Measurements from ENCODE around the gene CLDN6. TPM values are rescaled to one million over a fixed set of nuclear protein-coding genes. Genes with fewer than 3 reads are reported as not detected.

Gene CLDN6
- total RNA-seq, 1 donor, result under 0.01 TPM

DNA sequence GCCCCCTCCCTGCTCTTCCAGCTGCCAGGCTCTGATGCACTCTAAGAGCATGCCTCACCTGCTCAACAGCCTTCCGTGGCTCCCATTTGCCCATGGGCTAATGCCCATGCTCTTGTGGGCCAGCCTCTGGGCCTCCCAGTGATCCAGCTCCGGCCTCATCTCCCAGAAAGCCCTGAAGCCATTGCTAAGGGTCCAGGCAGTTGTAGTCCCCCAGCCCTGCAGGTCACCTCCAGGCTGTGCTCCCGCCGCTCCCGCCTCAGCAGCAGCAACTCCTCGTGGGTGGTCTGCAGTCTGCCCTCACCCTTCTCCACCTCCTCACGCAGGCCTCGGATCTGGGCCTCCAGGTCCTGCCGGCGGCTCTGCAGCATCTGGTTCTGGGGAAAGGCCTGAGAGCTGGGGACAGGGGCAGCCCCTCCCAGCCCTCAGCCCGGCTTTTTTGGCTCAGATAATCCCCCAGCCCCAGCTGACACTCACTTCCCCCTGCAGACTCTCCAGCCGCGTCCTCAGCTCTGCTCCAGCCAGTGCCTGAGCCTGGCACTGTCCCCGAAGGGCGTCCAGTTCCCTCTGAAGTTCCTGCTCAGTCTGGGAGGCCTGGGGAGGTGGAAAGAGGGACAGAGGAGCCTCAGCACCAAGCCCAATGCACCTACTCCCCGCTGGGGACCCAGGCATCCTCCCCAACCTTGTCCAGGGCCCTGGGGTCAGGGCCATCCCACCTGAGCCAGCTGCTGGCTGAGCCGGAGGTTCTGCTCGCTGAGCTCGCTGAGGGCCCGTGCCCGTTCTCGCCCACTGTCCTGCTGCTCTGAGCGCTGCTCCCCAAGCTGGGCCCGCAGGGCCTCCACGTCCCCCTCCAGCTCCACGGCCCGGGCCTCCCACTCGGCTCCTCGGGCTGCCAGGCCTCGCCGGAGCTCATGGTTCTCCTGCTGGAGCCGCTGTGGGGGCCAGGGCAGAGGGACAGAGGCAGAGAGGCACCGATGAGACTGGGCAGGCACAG, 12.5 kb upstream of the CLDN6 start:
- Histone ChIP-seq H3K27me3 (ENCODE audit: insufficient read depth, low read length) (peaks cover 47% of the 10 kb centered on the region), H3K4me1 (ENCODE audit: insufficient read depth, low read length) (no peaks in the 10 kb centered on the region)
- TF ChIP-seq CTCF (IDR thresholded peaks at IDR 0.05; ENCODE audit: extremely low read depth, low read depth, low read length), result no peak

GRCh38 chr16:3029491-3030221, 11.7 kb upstream of the CLDN6 start:
- Histone ChIP-seq H3K4me2 (ENCODE audit: insufficient read depth, low read length) (peak overlapping the region; percentile 51), H3K27me3 (ENCODE audit: insufficient read depth, low read length) (peaks cover 42% of the 10 kb centered on the region), H3K36me3 (ENCODE audit: insufficient read depth, low read length) (peaks cover 10% of the 10 kb centered on the region), H2AFZ (ENCODE audit: low read length) (no peak overlapping the region), H3K79me2 (ENCODE audit: insufficient read depth, low read length) (no peaks in the 10 kb centered on the region), H3K4me3 (ENCODE audit: insufficient read depth, low read length) (no peak overlapping the region), H3K9me3 (ENCODE audit: low read depth, low read length) (no peaks in the 10 kb centered on the region), H3K4me1 (ENCODE audit: insufficient read depth, low read length) (no peaks in the 10 kb centered on the region), H4K20me1 (ENCODE audit: insufficient read depth, low read length) (peaks cover 19% of the 10 kb centered on the region), H3K27ac (ENCODE audit: low read depth, low read length) (no peak overlapping the region)
- peak; percentile 96 for DNase-seq (ENCODE audit: insufficient read length, low spot score, missing footprints)
- TF ChIP-seq CTCF (IDR thresholded peaks at IDR 0.05; ENCODE audit: extremely low read depth, low read depth, low read length), result no peak

More for the DNA sequence above, 12.5 kb upstream of the CLDN6 start:
- H3K9me3 ChIP-seq (ENCODE audit: low read depth, low read length), result no peaks in the 10 kb centered on the region
- DNase-seq (ENCODE audit: insufficient read length, low spot score, missing footprints), result peak; percentile 91
- no peak overlapping the region for H3K4me3 ChIP-seq (ENCODE audit: insufficient read depth, low read length)
- no peak overlapping the region for H3K4me2 ChIP-seq (ENCODE audit: insufficient read depth, low read length)
- peaks cover 10% of the 10 kb centered on the region for H3K36me3 ChIP-seq (ENCODE audit: insufficient read depth, low read length)
- H4K20me1 ChIP-seq (ENCODE audit: insufficient read depth, low read length), result peaks cover 15% of the 10 kb centered on the region
- H3K27ac ChIP-seq (ENCODE audit: low read depth, low read length), result no peak overlapping the region
- H2AFZ ChIP-seq (ENCODE audit: low read length), result no peak overlapping the region
- no peaks in the 10 kb centered on the region for H3K79me2 ChIP-seq (ENCODE audit: insufficient read depth, low read length)

- peak; percentile 84 for DNase-seq (ENCODE audit: insufficient read length, low spot score, missing footprints)
- Histone ChIP-seq H3K4me1 (ENCODE audit: insufficient read depth, low read length) (peaks cover under 1% of the 10 kb centered on the region), H4K20me1 (ENCODE audit: insufficient read depth, low read length) (peaks cover 19% of the 10 kb centered on the region), H3K27me3 (ENCODE audit: insufficient read depth, low read length) (peaks cover 34% of the 10 kb centered on the region), H3K4me2 (ENCODE audit: insufficient read depth, low read length) (no peak overlapping the region), H3K79me2 (ENCODE audit: insufficient read depth, low read length) (no peaks in the 10 kb centered on the region), H2AFZ (ENCODE audit: low read length) (no peak overlapping the region), H3K27ac (ENCODE audit: low read depth, low read length) (no peak overlapping the region), H3K36me3 (ENCODE audit: insufficient read depth, low read length) (peaks cover 10% of the 10 kb centered on the region), H3K9me3 (ENCODE audit: low read depth, low read length) (no peaks in the 10 kb centered on the region), H3K4me3 (ENCODE audit: insufficient read depth, low read length) (no peak overlapping the region)
- TF ChIP-seq CTCF (IDR thresholded peaks at IDR 0.05; ENCODE audit: extremely low read depth, low read depth, low read length), result no peak
Observed at GRCh38 chr16:3028716-3029319, 10.8 kb upstream of the CLDN6 start.
